Activated naive CD4-positive, alpha-beta T cell treated with anti-CD3 and anti-CD28 coated beads, Interleukin-2, amount 50 U/mL, for 16 hours (primary cell): ENCODE measurements around the gene KCNIP1.

Source experiments
- DNase-seq: peaks from one replicate; pipeline ENCODE4 v3.0.0-alpha.2; 2020

Gene KCNIP1

GRCh38 chr5:170503990-170504596 is at the start of gene KCNIP1:
TSS of gene KCNIP1 (plus strand) at chr5:170504020.
- DNase-seq: no peak

GRCh38 chr5:170463426-170463825 is 40.4 kb upstream of the KCNIP1 start:
- DNase-seq: no peak

- DNase-seq: no peak
Observed at GRCh38 chr5:170464280-170465127, 39.3 kb upstream of the KCNIP1 start.

GRCh38 chr5:170466553-170466952 is 37.3 kb upstream of the KCNIP1 start:
- DNase-seq: no peak

- DNase-seq: no peak
Observed at GRCh38 chr5:170466988-170467707, 36.7 kb upstream of the KCNIP1 start.

- DNase-seq: no peak
Observed at GRCh38 chr5:170468633-170469285, 35.1 kb upstream of the KCNIP1 start.

- DNase-seq: no peak
Observed at GRCh38 chr5:170469414-170469813, 34.4 kb upstream of the KCNIP1 start.

- no peak for DNase-seq
Observed at GRCh38 chr5:170470275-170470674, 33.5 kb upstream of the KCNIP1 start.

- DNase-seq: no peak
Observed at GRCh38 chr5:170470808-170471404, 32.9 kb upstream of the KCNIP1 start.

- DNase-seq: no peak
Observed at GRCh38 chr5:170471551-170472178, 32.2 kb upstream of the KCNIP1 start.

GRCh38 chr5:170473642-170474041 is 30.2 kb upstream of the KCNIP1 start:
- DNase-seq: no peak

- DNase-seq: no peak
Observed at GRCh38 chr5:170474489-170475274, 29.1 kb upstream of the KCNIP1 start.

GRCh38 chr5:170475294-170476000 is 28.4 kb upstream of the KCNIP1 start:
- no peak for DNase-seq

GRCh38 chr5:170476704-170477103 is 27.1 kb upstream of the KCNIP1 start:
- no peak for DNase-seq

GRCh38 chr5:170477906-170478305 is 25.9 kb upstream of the KCNIP1 start:
- no peak for DNase-seq

GRCh38 chr5:170478306-170478705 is 25.5 kb upstream of the KCNIP1 start:
- DNase-seq: no peak

GRCh38 chr5:170479484-170479883 is 24.3 kb upstream of the KCNIP1 start:
- DNase-seq: no peak

- DNase-seq: no peak
Observed at GRCh38 chr5:170480260-170480659, 23.6 kb upstream of the KCNIP1 start.

GRCh38 chr5:170481849-170482248 is 22.0 kb upstream of the KCNIP1 start:
- no peak for DNase-seq

- no peak for DNase-seq
Observed at GRCh38 chr5:170482511-170482910, 21.3 kb upstream of the KCNIP1 start.
